Stimulated activated naive CD4-positive, alpha-beta T cell treated with Interleukin-2 at 50 U/mL for 16 hours (primary cell): ENCODE measurements around the gene BRIX1.

Experiments
- DNase-seq: peaks from one replicate; lab custom pipeline; 2025; lab: John Stamatoyannopoulos, UW

Gene BRIX1

GRCh38 chr5:34915139-34915855 is at the start of gene BRIX1, which contains the start of gene RAD1:
Gene BRIX1, plus strand, starts transcription at chr5:34915711. Its CDS starts 28 bp downstream, at chr5:34915739.
Gene RAD1, minus strand, starts transcription at chr5:34915504. Its CDS starts 612 bp downstream, at chr5:34914892.
- peak; percentile 94 for DNase-seq

DNA sequence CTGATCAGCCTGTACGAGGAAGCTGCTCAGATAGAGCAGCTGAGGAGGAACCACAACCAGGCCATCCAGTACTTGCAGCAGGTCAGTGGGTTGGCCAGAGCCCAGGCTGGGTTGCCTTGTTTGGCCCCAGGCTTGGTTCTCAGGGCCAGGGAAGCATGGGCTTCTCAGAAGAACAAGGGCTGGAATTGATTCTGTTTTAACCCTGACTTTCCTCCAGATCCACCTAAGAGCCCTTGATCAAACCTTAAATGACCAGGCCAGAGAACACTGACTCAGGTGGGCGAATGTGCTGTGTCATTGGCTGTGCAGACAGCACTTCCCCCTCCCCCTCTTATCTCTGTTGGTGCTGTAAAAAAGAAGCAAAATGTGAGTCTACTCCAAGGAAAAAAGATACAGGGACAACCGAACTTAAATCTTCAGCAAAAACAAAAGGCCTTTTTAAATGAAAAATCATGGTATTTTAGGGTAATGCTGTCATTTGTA is 48.5 kb upstream of the BRIX1 start:
- DNase-seq, result no peak

GRCh38 chr5:34867660-34868059 is 47.9 kb upstream of the BRIX1 start:
- no peak for DNase-seq

GRCh38 chr5:34868791-34869190 is 46.7 kb upstream of the BRIX1 start:
- no peak for DNase-seq

GRCh38 chr5:34869256-34869655 is 46.3 kb upstream of the BRIX1 start:
- DNase-seq, result no peak

DNA sequence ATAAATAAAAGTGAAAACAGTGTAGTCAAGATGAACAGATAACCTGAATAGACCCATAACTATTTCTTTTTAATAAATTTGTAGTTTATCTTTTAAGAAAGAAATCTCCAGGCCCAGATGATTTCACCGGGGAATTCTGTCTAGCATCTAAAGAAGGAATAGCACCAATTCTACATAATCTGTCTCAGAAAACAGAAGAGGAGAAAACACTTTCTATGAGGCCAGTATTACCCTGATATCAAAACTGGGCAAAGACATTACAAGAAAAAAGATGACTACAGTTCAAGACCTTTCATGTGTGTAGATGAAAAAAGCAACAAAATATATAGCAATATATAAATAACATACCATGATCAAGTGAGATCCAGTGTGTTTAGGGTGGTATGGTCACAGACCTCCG is 45.1 kb upstream of the BRIX1 start:
- DNase-seq, result no peak

- no peak for DNase-seq
Measured at GRCh38 chr5:34876275-34876674, 39.2 kb upstream of the BRIX1 start.

GRCh38 chr5:34881246-34881645 is 34.3 kb upstream of the BRIX1 start:
- DNase-seq, result no peak

- no peak for DNase-seq
Measured at GRCh38 chr5:34886392-34887119, 29.0 kb upstream of the BRIX1 start.

DNA sequence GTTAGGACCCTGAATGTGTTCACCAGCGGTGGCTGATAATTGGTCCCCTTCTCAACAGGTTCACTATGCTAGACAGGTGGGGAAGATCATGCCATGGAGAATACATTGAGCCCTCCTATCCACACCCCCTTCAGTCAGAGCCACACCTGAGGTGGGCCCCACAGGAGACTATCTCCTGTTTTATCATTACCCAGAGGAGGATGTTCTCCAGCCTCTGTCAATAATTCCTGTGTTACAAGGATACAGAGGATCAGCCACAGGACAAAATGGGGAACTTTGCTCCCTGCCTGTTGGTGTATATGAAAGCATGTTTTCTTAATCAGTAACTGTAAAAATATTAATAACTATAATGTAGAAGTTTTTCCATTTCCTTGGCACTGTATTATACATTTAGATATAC is 26.1 kb upstream of the BRIX1 start:
- no peak for DNase-seq

GRCh38 chr5:34891981-34892380 is 23.5 kb upstream of the BRIX1 start:
- no peak for DNase-seq

- no peak for DNase-seq
Measured at GRCh38 chr5:34892414-34892813, 23.1 kb upstream of the BRIX1 start.

DNA sequence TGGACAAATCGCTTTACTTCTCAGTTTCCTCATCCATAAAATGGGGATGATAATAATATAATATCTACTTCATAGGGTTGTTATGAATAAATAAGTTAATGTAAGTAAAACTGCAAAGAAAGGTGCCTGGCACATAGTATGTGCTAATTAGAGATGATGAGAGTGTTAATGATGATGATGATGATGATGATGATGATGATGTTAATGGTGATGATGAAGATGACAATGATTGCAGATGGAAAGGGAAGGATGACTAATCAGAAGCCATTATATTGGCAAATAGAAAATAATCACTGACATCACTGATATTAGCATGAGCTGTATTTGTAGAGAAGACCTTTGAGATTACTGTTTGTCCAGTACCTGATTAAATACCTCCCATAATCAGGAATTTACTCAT is 20.8 kb upstream of the BRIX1 start:
- DNase-seq, result no peak

DNA sequence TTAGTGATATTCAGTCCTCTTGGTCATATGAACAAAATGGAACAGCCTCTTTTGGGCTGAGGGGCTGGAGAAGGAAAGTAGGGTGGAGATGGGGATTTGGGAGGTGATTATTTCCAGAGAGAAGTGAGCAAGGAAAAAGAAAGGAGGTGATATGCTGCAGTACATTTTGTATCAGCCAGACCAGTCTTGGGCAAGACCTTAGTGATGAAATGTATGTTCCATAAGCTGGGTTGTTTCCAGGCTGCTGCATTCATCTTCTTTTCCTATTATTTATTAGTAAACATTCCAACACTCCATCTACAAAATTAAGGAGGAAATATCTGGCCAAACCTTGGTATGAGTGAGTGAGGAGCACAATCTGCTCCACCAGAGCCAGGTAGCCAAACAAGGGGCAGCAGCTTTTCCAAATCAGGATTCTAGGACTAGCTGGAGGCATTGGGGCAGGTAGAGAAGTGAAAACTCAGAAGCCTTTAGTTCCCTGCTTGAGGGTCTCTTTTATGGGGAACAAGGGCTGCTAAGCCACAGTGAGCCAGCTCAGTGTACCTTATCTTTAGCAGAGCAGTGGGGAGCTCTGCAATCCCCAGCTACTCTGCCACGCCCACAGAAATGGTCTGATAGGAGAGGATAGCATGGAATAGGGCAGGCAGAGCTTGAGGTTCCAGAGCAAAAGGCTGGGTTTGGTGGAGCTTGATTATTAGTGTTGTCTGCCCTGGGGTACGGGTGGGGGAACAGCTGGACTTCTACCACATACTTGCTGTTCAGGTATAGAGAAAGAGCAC is 19.7 kb upstream of the BRIX1 start:
- DNase-seq, result no peak

GRCh38 chr5:34897646-34898045 is 17.9 kb upstream of the BRIX1 start:
- no peak for DNase-seq

DNA sequence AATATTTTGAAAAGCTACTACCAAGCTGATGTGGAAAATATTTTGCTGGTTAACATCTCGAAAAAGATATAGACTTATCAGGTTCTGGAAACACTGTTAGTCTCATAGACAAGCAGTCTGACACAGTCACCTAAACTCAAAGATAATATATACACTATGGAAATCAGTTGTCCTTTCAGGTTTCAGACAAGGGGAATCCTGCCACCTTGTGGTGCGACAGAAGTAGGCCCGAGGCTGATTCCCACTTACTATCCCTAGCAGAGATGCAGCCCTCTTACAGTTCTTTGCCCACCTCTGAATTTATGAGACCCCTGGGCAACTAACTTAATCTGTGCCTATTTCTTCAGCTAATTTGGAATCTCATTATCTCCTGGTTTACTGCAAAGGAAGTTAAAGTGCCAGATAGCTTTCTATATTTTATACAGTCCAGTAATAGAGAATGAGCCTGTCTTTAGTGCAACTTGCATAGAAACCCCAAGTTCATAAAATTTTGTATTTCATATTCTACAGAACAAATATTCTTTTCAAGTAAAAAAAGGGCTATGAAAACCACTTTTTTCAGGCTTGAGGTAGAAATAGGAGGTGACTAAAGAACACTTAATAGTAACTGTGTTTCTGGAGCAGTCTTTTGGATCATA is 17.1 kb upstream of the BRIX1 start:
- peak; percentile 38 for DNase-seq

DNA sequence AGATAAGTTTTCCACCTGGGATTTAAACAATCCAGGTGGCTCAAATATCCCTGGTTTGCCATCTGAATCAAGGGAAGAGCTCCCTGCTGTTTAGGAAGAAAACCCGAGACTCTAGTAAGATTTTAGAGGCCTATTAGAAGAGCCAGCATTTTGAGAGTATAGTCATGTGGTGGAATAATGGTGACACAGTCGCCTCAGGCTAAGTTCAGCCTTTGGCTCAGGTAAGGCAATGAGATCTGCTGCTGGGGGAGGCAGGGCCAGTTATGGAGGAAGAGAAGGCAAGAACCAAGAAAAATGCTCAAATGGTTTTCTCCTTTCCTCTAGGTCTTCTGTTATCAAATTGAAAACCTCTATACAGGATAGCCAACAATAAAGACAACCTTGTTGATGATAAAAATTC is 16.4 kb upstream of the BRIX1 start:
- no peak for DNase-seq

DNA sequence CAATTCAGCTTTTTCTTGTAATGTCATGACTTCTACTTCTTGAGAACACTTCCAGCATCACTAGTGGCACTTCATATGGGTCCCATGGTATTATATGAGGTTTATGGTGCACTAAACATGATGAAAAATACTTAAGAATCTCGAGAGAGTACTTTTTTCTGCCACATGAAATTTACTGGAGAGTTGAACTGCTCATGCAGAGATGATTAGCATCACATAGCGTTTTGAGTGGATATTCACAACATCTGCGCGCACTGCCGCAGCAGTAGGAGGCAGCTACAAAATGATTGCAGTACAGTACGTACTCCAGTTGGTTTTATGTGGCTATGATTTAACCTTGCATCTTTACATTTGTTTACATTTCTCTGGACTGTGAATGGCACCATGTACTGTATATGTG is 14.9 kb upstream of the BRIX1 start:
- no peak for DNase-seq

DNA sequence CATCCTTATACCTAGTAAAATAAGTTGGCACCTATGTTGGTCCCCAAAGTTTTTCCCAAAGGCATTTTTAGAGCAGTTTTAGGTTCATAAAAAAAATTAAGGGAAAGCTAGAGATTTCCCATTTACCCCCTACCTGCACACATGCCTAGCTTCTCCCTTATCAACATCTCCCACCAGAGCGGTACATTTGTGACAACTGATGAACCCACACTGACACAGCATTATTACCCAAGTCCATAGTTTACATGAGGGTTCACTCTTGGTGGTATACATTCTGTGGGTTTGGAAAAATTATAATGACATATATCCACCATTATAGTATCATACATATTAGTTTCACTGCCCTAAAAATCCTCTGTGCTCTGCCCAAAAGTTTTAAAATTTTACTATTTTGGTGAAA is 12.3 kb upstream of the BRIX1 start:
- no peak for DNase-seq

GRCh38 chr5:34905564-34905963 is 9.9 kb upstream of the BRIX1 start:
- no peak for DNase-seq

GRCh38 chr5:34913072-34913471 is 2.4 kb upstream of the BRIX1 start:
- DNase-seq, result no peak

DNA sequence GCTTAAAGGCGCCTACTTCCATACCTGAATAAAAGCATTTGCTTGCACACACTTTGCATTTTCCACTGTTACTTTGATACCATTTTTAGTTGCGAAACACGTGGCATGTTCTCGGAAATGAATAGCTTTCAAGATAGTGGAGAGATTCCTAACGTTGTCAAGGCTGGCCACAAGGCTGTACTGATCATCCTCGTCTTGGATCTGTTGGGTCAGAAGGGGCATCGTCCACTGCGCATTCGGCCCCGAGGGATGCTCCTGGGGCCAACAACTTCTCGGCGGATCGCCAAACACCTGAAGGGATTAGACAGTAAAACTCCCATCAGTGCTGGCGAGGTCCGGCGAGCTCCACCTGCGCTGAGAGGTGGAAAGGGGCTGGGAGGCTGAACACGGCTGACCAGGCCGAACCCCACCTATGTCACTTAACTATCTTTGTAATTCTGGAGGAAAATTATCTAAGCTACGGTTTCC is 806 bp upstream of the BRIX1 start:
- no peak for DNase-seq
